ENCODE data around the gene CAVIN4.

Gene CAVIN4

GRCh38 chr9:100577776-100578448, at the start of gene CAVIN4:
TSS of gene CAVIN4 (plus strand) at chr9:100578079. CDS start at chr9:100578144, 65 bp downstream.
- TF ChIP-seq YY1 (IDR thresholded peaks at IDR 0.05; ENCODE audit: insufficient read depth, insufficient read length) (no peak), SUZ12 (IDR thresholded peaks at IDR 0.05; ENCODE audit: extremely low read depth, insufficient read depth, insufficient read length) (no peak), ZNF274 (IDR thresholded peaks at IDR 0.05; ENCODE audit: low read depth, low read length) (no peak)
- Histone ChIP-seq H3K36me3 (ENCODE audit: insufficient read depth, insufficient read length, low read length) (peaks cover 23% of the 10 kb centered on the region), H3K4me1 (ENCODE audit: insufficient read depth, insufficient read length) (no peaks in the 10 kb centered on the region), H3K27me3 (ENCODE audit: insufficient read depth, insufficient read length) (no peaks in the 10 kb centered on the region), H3K9me3 (ENCODE audit: insufficient read depth, low read length) (no peaks in the 10 kb centered on the region), H3K4me3 (ENCODE audit: insufficient read length, low read depth) (no peak within 1 kb of the TSS), H3K9ac (ENCODE audit: insufficient read length, low read depth) (no peak within 1 kb of the TSS)
- no peak for DNase-seq (ENCODE audit: low read depth, low spot score)

- DNase-seq (ENCODE audit: low read depth, low spot score), result no peak
- H3K4me3 ChIP-seq (ENCODE audit: insufficient read length, low read depth), result no peak overlapping the region
- no peaks in the 10 kb centered on the region for H3K27me3 ChIP-seq (ENCODE audit: insufficient read depth, insufficient read length)
- peaks cover 6% of the 10 kb centered on the region; the same call in 1 of the 2 replicates for H3K9me3 ChIP-seq (ENCODE audit: insufficient read depth, low read length)
- no peak overlapping the region for H3K9ac ChIP-seq (ENCODE audit: insufficient read length, low read depth)
- H3K36me3 ChIP-seq (ENCODE audit: insufficient read depth, insufficient read length, low read length), result peaks cover 5% of the 10 kb centered on the region
- no peaks in the 10 kb centered on the region for H3K4me1 ChIP-seq (ENCODE audit: insufficient read depth, insufficient read length)
- TF ChIP-seq YY1 (IDR thresholded peaks at IDR 0.05; ENCODE audit: insufficient read depth, insufficient read length) (no peak), ZNF274 (IDR thresholded peaks at IDR 0.05; ENCODE audit: low read depth, low read length) (no peak), SUZ12 (IDR thresholded peaks at IDR 0.05; ENCODE audit: extremely low read depth, insufficient read depth, insufficient read length) (no peak)
Observed at GRCh38 chr9:100534401-100534800, 43.5 kb upstream of the CAVIN4 start.

- no peak for TF ChIP-seq ZNF274 (IDR thresholded peaks at IDR 0.05; ENCODE audit: low read depth, low read length)
- no peak for TF ChIP-seq SUZ12 (IDR thresholded peaks at IDR 0.05; ENCODE audit: extremely low read depth, insufficient read depth, insufficient read length)
- no peak for TF ChIP-seq YY1 (IDR thresholded peaks at IDR 0.05; ENCODE audit: insufficient read depth, insufficient read length)
Observed at GRCh38 chr9:100540327-100540726, 37.6 kb upstream of the CAVIN4 start.

GRCh38 chr9:100549048-100549447, 28.8 kb upstream of the CAVIN4 start:
- DNase-seq (ENCODE audit: low read depth, low spot score), result no peak
- Histone ChIP-seq H3K36me3 (ENCODE audit: insufficient read depth, insufficient read length, low read length) (peaks cover 52% of the 10 kb centered on the region), H3K4me1 (ENCODE audit: insufficient read depth, insufficient read length) (no peaks in the 10 kb centered on the region), H3K9me3 (ENCODE audit: insufficient read depth, low read length) (peaks cover 21% of the 10 kb centered on the region; the same call in 1 of the 2 replicates), H3K4me3 (ENCODE audit: insufficient read length, low read depth) (no peak overlapping the region), H3K9ac (ENCODE audit: insufficient read length, low read depth) (no peak overlapping the region), H3K27me3 (ENCODE audit: insufficient read depth, insufficient read length) (no peaks in the 10 kb centered on the region)
- TF ChIP-seq SUZ12 (IDR thresholded peaks at IDR 0.05; ENCODE audit: extremely low read depth, insufficient read depth, insufficient read length), result no peak
- no peak for TF ChIP-seq YY1 (IDR thresholded peaks at IDR 0.05; ENCODE audit: insufficient read depth, insufficient read length)
- TF ChIP-seq ZNF274 (IDR thresholded peaks at IDR 0.05; ENCODE audit: low read depth, low read length), result no peak

More at GRCh38 chr9:100540327-100540726, 37.6 kb upstream of the CAVIN4 start:
- no peak overlapping the region for H3K4me3 ChIP-seq (ENCODE audit: insufficient read length, low read depth)
- no peak overlapping the region for H3K9ac ChIP-seq (ENCODE audit: insufficient read length, low read depth)
- H3K27me3 ChIP-seq (ENCODE audit: insufficient read depth, insufficient read length), result no peaks in the 10 kb centered on the region
- DNase-seq (ENCODE audit: low read depth, low spot score), result no peak
- H3K4me1 ChIP-seq (ENCODE audit: insufficient read depth, insufficient read length), result no peaks in the 10 kb centered on the region
- peaks cover 45% of the 10 kb centered on the region for H3K9me3 ChIP-seq (ENCODE audit: insufficient read depth, low read length)
- peaks cover 22% of the 10 kb centered on the region for H3K36me3 ChIP-seq (ENCODE audit: insufficient read depth, insufficient read length, low read length)

GRCh38 chr9:100554935-100555401, 22.9 kb upstream of the CAVIN4 start:
- Histone ChIP-seq H3K9me3 (ENCODE audit: insufficient read depth, low read length) (no peaks in the 10 kb centered on the region), H3K27me3 (ENCODE audit: insufficient read depth, insufficient read length) (no peaks in the 10 kb centered on the region), H3K9ac (ENCODE audit: insufficient read length, low read depth) (no peak overlapping the region), H3K36me3 (ENCODE audit: insufficient read depth, insufficient read length, low read length) (peaks cover 36% of the 10 kb centered on the region), H3K4me1 (ENCODE audit: insufficient read depth, insufficient read length) (no peaks in the 10 kb centered on the region), H3K4me3 (ENCODE audit: insufficient read length, low read depth) (no peak overlapping the region)
- TF ChIP-seq SUZ12 (IDR thresholded peaks at IDR 0.05; ENCODE audit: extremely low read depth, insufficient read depth, insufficient read length) (no peak), ZNF274 (IDR thresholded peaks at IDR 0.05; ENCODE audit: low read depth, low read length) (no peak), YY1 (IDR thresholded peaks at IDR 0.05; ENCODE audit: insufficient read depth, insufficient read length) (no peak)
- no peak for DNase-seq (ENCODE audit: low read depth, low spot score)

GRCh38 chr9:100555471-100555870, 22.4 kb upstream of the CAVIN4 start:
- Histone ChIP-seq H3K9ac (ENCODE audit: insufficient read length, low read depth) (no peak overlapping the region), H3K36me3 (ENCODE audit: insufficient read depth, insufficient read length, low read length) (peaks cover 33% of the 10 kb centered on the region), H3K4me1 (ENCODE audit: insufficient read depth, insufficient read length) (no peaks in the 10 kb centered on the region), H3K4me3 (ENCODE audit: insufficient read length, low read depth) (no peak overlapping the region), H3K27me3 (ENCODE audit: insufficient read depth, insufficient read length) (no peaks in the 10 kb centered on the region), H3K9me3 (ENCODE audit: insufficient read depth, low read length) (no peaks in the 10 kb centered on the region)
- TF ChIP-seq YY1 (IDR thresholded peaks at IDR 0.05; ENCODE audit: insufficient read depth, insufficient read length) (no peak), ZNF274 (IDR thresholded peaks at IDR 0.05; ENCODE audit: low read depth, low read length) (no peak), SUZ12 (IDR thresholded peaks at IDR 0.05; ENCODE audit: extremely low read depth, insufficient read depth, insufficient read length) (no peak)
- no peak for DNase-seq (ENCODE audit: low read depth, low spot score)

- Histone ChIP-seq H3K4me3 (ENCODE audit: insufficient read length, low read depth) (no peak overlapping the region), H3K4me1 (ENCODE audit: insufficient read depth, insufficient read length) (no peaks in the 10 kb centered on the region), H3K36me3 (ENCODE audit: insufficient read depth, insufficient read length, low read length) (peaks cover 24% of the 10 kb centered on the region), H3K9ac (ENCODE audit: insufficient read length, low read depth) (no peak overlapping the region), H3K9me3 (ENCODE audit: insufficient read depth, low read length) (no peaks in the 10 kb centered on the region), H3K27me3 (ENCODE audit: insufficient read depth, insufficient read length) (no peaks in the 10 kb centered on the region)
- TF ChIP-seq ZNF274 (IDR thresholded peaks at IDR 0.05; ENCODE audit: low read depth, low read length) (no peak), YY1 (IDR thresholded peaks at IDR 0.05; ENCODE audit: insufficient read depth, insufficient read length) (no peak), SUZ12 (IDR thresholded peaks at IDR 0.05; ENCODE audit: extremely low read depth, insufficient read depth, insufficient read length) (no peak)
- DNase-seq (ENCODE audit: low read depth, low spot score), result no peak
Observed at GRCh38 chr9:100557053-100557452, 20.8 kb upstream of the CAVIN4 start.

Data from NT2/D1 (cell line).